NCI-H526 treated with DMSO at 0.1 percent for 48 hours (cell line): ENCODE measurements around the gene MAN1C1.

Experiments
- DNase-seq: peaks from one replicate; lab custom pipeline; 2025; lab: John Stamatoyannopoulos, UW

MAN1C1 gene

GRCh38 chr1:25616095-25616986 is at the start of gene MAN1C1:
TSS of gene MAN1C1 (plus strand) at chr1:25616791. CDS start at chr1:25617798, 1,007 bp downstream.
- peak; percentile 65 for DNase-seq

- DNase-seq, result no peak
These were observed 48.9 kb upstream of the MAN1C1 start for GRCh38 chr1:25567710-25568089.

- DNase-seq, result no peak
These were observed 48.3 kb upstream of the MAN1C1 start for GRCh38 chr1:25568090-25568833.

DNA sequence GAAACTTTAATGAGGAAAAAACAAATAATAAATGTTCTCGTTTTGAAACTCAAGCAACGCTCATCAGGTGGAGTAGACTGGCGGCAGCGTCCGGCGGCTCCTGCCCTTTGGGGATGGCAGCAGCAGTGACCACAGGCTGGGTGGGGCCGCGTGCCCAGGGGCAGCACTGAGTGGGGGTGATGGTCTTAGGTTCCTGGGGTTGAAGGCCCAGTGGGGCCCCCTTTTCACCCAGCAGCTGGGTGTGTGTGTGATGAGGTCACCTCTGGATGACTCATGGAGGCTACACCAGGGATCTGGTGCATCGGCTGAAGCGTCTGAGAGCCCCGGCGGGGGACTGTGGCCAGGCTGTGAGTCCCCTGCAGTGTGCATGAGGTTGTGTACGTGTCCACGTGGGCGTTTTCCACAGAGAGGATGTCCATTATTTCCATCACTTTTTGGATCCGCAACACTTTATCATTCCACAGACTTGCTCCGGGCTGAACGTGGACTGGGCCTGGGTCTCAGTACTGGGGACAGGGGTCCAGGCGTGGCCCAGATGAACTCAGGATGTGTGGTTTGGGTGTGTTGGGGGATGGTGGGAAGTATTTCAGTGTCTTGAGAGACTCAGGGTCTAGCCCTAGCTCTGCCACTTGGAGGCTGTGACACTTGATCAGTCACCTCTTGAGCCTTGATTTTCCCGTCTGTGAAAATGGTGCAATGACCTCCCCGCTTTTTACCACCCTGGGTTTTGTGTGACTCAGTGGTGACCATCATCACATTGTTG is 47.6 kb upstream of the MAN1C1 start:
- no peak for DNase-seq

- no peak for DNase-seq
These were observed 46.8 kb upstream of the MAN1C1 start for GRCh38 chr1:25569597-25570396.

- no peak for DNase-seq
These were observed 45.6 kb upstream of the MAN1C1 start for GRCh38 chr1:25570798-25571521.

DNA sequence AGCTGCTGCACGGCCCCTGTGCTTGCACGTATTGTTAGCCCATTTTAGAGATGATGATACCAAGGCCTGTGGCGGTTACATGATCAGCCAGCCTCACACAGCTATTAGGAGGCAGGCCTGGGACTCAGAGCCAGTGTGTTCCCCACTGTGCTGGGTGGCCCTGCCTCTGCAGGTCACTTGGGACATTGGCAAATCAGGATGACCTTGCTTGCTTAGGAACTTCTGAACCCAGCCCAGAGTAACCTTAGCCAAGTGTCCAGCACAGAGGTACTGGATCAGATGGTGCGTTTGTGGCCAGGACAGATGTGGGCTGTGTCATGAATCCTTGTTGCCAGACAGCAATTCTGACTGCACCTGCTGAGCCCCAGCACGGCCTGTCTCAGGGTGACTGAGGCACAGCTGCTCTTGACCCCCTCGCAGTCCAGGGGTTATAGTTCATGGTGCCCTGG is 45.0 kb upstream of the MAN1C1 start:
- no peak for DNase-seq

DNA sequence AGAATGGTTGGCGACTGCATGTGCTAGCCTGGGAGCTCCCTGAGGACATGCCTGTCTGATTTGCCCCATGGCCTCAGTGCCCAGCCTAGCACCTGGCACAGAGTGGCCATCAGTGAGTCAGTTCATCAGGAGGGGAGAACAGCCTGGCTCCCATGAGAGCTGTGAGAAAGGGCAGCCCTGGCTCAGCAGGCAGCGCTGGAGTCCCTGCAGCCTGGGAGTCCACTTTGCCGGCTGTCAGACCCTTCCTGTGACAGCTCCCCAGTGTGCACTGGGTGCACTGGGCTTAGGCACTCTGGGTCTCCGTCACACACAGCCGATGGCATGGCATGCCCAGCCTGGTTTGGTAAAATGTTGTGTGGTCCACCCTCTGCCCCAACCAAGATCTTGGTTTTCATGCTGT is 44.5 kb upstream of the MAN1C1 start:
- no peak for DNase-seq

GRCh38 chr1:25572708-25573590 is 43.6 kb upstream of the MAN1C1 start:
- peak; percentile 32 for DNase-seq

- DNase-seq, result no peak
These were observed 43.0 kb upstream of the MAN1C1 start for GRCh38 chr1:25573591-25573930.

- no peak for DNase-seq
These were observed 42.6 kb upstream of the MAN1C1 start for GRCh38 chr1:25573961-25574360.

- no peak for DNase-seq
These were observed 41.4 kb upstream of the MAN1C1 start for GRCh38 chr1:25575191-25575590.

DNA sequence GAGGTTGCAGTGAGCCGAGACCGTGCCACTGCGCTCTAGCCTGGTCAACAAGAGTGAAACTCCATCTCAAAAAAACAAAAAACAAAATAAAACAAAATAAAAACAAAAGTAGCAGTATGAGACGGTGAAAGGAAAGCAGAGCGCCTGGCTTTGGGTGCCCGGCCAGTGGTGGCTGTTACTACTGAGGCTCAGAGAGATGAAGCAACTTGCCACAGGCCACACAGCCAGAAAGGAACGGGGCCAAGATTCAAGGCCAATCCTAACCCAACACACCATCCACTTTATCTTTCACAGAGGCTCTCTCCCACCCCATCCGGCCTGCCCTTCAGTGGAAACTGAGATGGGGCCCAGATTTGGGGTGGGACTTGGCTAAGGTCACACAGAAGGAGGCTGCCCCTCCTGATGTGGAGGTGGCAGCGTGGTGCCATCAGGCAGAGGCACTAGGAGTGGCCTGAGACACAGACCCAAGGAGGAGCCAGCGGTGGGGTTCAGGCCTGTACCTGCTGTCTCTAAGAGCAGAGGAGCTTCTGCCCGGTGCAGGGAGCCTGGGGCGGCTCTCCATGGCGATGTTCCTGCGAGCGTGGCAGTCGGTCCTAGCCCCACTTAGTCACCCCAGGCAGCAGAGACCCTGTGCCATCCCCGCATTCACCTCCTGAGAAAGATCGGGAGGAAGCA is 40.0 kb upstream of the MAN1C1 start:
- DNase-seq, result no peak

- DNase-seq, result no peak
These were observed 39.3 kb upstream of the MAN1C1 start for GRCh38 chr1:25577134-25577920.

- DNase-seq, result no peak
These were observed 37.0 kb upstream of the MAN1C1 start for GRCh38 chr1:25579292-25580252.

DNA sequence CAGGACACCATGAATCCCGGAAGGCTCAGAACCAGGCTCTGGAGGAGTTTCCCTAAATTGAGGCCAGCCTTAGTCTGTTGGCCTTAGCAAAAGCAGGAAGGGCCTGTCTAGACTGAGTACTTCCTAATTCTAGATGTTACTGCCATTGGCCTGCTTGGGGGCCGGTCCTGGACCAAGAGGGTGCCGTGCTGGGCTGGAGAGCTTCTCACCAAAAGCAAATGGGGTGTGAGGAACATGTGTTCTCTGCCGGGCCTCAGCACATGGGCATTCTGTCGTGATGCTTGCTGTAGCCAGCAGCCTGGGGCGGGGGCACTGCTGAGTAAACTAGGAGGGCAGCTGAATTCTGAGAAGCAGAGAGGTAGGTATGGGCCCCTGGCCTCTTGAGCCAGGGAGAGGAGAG is 35.7 kb upstream of the MAN1C1 start:
- no peak for DNase-seq

DNA sequence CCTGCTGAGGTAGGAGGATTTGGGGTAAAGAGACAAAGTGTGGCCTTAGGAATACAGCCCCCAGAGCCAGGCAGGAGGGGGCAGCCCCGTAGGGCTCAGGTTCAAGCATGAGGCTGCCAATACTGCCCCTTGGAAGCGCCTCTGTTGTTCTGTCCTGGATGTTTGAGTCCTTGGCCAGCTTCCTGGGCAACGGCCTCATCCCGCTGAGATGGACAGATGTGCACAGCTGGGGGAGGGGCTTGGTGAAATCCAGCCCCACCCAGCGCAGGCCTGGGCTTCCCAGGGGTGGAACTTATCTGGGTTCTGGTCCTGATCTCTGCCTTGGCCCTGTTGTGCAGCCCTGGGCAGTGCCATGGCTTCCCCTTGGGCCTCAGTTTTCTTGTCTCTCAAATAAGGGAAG is 34.8 kb upstream of the MAN1C1 start:
- no peak for DNase-seq
